Peyer's patch (tissue), 4 donors: ENCODE data around the gene TOPORS.

Source experiments
- POLR2A ChIP-seq, 2 donors: fragments of 450-650 bp; IDR thresholded peaks; one replicate each; pipeline ENCODE4 v1.5.1; 2017; ENCODE audit warnings: antibody characterized with exemption in 2 of 2, mild to moderate bottlenecking in 2 of 2, moderate library complexity in 2 of 2
- TF ChIP-seq, protein P1 (sequence below), 6 experiments: fragments of 450-650 bp in 4 of 6; fragments of 200-600 bp in 2 of 6; sonication (generic) in 1 of 6; IDR thresholded peaks; one replicate each; pipeline ENCODE4 v1.5.1; 2017 to 2019; ENCODE audit warnings: antibody characterized with exemption in 6 of 6, mild to moderate bottlenecking in 3 of 6, moderate library complexity in 1 of 6

- TF ChIP-seq, protein P1, sequence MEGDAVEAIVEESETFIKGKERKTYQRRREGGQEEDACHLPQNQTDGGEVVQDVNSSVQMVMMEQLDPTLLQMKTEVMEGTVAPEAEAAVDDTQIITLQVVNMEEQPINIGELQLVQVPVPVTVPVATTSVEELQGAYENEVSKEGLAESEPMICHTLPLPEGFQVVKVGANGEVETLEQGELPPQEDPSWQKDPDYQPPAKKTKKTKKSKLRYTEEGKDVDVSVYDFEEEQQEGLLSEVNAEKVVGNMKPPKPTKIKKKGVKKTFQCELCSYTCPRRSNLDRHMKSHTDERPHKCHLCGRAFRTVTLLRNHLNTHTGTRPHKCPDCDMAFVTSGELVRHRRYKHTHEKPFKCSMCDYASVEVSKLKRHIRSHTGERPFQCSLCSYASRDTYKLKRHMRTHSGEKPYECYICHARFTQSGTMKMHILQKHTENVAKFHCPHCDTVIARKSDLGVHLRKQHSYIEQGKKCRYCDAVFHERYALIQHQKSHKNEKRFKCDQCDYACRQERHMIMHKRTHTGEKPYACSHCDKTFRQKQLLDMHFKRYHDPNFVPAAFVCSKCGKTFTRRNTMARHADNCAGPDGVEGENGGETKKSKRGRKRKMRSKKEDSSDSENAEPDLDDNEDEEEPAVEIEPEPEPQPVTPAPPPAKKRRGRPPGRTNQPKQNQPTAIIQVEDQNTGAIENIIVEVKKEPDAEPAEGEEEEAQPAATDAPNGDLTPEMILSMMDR (IDR thresholded peaks at IDR 0.05) = no peak
- no peak for TF ChIP-seq POLR2A (IDR thresholded peaks at IDR 0.05)
These were observed 1.7 kb upstream of the TOPORS start for GRCh38 chr9:32554107-32554506.
